ENCODE data around the gene DOCK10.
"Not testable (repeated sequence)": the region's sequence is repeated elsewhere in the genome, so short reads cannot be mapped to it uniquely, and the experiment has no call there.

DOCK10 gene

GRCh38 chr2:225041851-225042799 is at the start of gene DOCK10:
DOCK10 (minus strand) TSS chr2:225042468; CDS start chr2:225042374, 94 bp downstream.
- peak; percentile 67 for DNase-seq (ENCODE audit: low spot score)

GRCh38 chr2:225091336-225091735 is 49.1 kb upstream of the DOCK10 start:
- no peak for DNase-seq (ENCODE audit: low spot score)

GRCh38 chr2:225090746-225091145 is 48.5 kb upstream of the DOCK10 start:
- DNase-seq (ENCODE audit: low spot score) = no peak

GRCh38 chr2:225086915-225087314 is 44.6 kb upstream of the DOCK10 start:
- DNase-seq (ENCODE audit: low spot score) = no peak

- DNase-seq (ENCODE audit: low spot score) = no peak
Observed at GRCh38 chr2:225086439-225086838, 44.2 kb upstream of the DOCK10 start.

- no peak for DNase-seq (ENCODE audit: low spot score)
Observed at GRCh38 chr2:225083276-225083675, 41.0 kb upstream of the DOCK10 start.

- DNase-seq (ENCODE audit: low spot score) = no peak
Observed at GRCh38 chr2:225076125-225076524, 33.9 kb upstream of the DOCK10 start.

GRCh38 chr2:225074919-225075681 is 32.8 kb upstream of the DOCK10 start:
- no peak for DNase-seq (ENCODE audit: low spot score)

GRCh38 chr2:225074366-225074765 is 32.1 kb upstream of the DOCK10 start:
- no peak for DNase-seq (ENCODE audit: low spot score)

- DNase-seq (ENCODE audit: low spot score) = no peak
Observed at GRCh38 chr2:225073198-225073597, 30.9 kb upstream of the DOCK10 start.

GRCh38 chr2:225072444-225072843 is 30.2 kb upstream of the DOCK10 start:
- DNase-seq (ENCODE audit: low spot score) = no peak

- peak; percentile 97 for DNase-seq (ENCODE audit: low spot score)
Observed at GRCh38 chr2:225070811-225071210, 28.5 kb upstream of the DOCK10 start.

GRCh38 chr2:225069966-225070365 is 27.7 kb upstream of the DOCK10 start:
- DNase-seq (ENCODE audit: low spot score) = no peak

- DNase-seq (ENCODE audit: low spot score) = peak; percentile 22
Observed at GRCh38 chr2:225069477-225069876, 27.2 kb upstream of the DOCK10 start.

GRCh38 chr2:225065882-225066281 is 23.6 kb upstream of the DOCK10 start:
- no peak for DNase-seq (ENCODE audit: low spot score)

GRCh38 chr2:225064928-225065327 is 22.7 kb upstream of the DOCK10 start:
- no peak for DNase-seq (ENCODE audit: low spot score)

GRCh38 chr2:225064362-225064761 is 22.1 kb upstream of the DOCK10 start:
- DNase-seq (ENCODE audit: low spot score) = no peak

- no peak for DNase-seq (ENCODE audit: low spot score)
Observed at GRCh38 chr2:225056330-225057073, 14.2 kb upstream of the DOCK10 start.

GRCh38 chr2:225055714-225056113 is 13.4 kb upstream of the DOCK10 start:
- DNase-seq (ENCODE audit: low spot score) = no peak

- DNase-seq (ENCODE audit: low spot score) = no peak
Observed at GRCh38 chr2:225052703-225053102, 10.4 kb upstream of the DOCK10 start.

GRCh38 chr2:225047502-225047901 is 5.2 kb upstream of the DOCK10 start:
- DNase-seq (ENCODE audit: low spot score) = not testable (repeated sequence)

GRCh38 chr2:225042800-225043167 is 516 bp upstream of the DOCK10 start:
- DNase-seq (ENCODE audit: low spot score) = no peak
